ENCODE measurements around the gene HCAR3.

- no peak for TF ChIP-seq ELF1 (IDR thresholded peaks at IDR 0.05)
- TF ChIP-seq CHD2 (IDR thresholded peaks at IDR 0.05; ENCODE audit: low read length, partially characterized antibody): no peak
- no peak for TF ChIP-seq NFIC (IDR thresholded peaks at IDR 0.05; ENCODE audit: borderline replicate concordance)
- no peak for TF ChIP-seq TEAD4 (IDR thresholded peaks at IDR 0.05; ENCODE audit: borderline replicate concordance, insufficient read depth)
- TF ChIP-seq USF2 (IDR thresholded peaks at IDR 0.05; ENCODE audit: borderline replicate concordance, low read depth, low read length): no peak
- no peak for TF ChIP-seq EP300 (IDR thresholded peaks at IDR 0.05; ENCODE audit: borderline replicate concordance in 1 of 2, low read depth in 1 of 2, low read length in 1 of 2)
- TF ChIP-seq TAF1 (IDR thresholded peaks at IDR 0.05; ENCODE audit: borderline replicate concordance, low read depth, low read length): no peak
- no peak for TF ChIP-seq POLR2AphosphoS5 (IDR thresholded peaks at IDR 0.05; ENCODE audit: low read depth, low read length)
- TF ChIP-seq CTCF (IDR thresholded peaks at IDR 0.05): no peak
- no peak for TF ChIP-seq PBX3 (IDR thresholded peaks at IDR 0.05)
Observed at GRCh38 chr12:122726080-122726558, 9.5 kb upstream of the HCAR3 start.
